Measurements from ENCODE around the gene PIP5K1A.

DNA sequence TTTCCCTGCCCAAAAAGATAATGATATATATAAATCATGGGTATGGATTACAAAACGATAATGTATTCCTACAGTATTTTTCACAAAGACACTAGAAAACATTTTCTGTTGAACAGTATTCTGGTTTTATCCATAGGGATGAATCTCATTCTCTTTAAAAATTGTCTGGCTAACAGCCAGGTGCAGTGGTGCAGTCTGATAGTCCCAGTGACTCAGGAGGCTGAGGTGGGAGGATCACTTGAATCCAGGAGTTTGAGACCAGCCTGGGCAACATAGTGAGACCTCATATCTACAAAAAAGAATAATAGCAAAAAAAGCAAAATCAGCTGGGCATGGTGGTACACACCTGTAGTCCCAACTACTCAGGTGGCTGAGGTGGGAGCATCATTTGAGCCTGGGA, 23.3 kb downstream of the PIP5K1A start:
- no peak for TF ChIP-seq EP300 (IDR thresholded peaks at IDR 0.05; ENCODE audit: low read depth)
- no peak for TF ChIP-seq POLR2AphosphoS5 (IDR thresholded peaks at IDR 0.05)
